COLO829 (cell line): ENCODE measurements around the gene MICAL3.

Experiments used
- DNase-seq: peaks from one replicate; pipeline ENCODE4 v3.0.0; 2012; ENCODE audit warnings: low spot score

MICAL3 gene

GRCh38 chr22:17833489-17833888 lies 190.9 kb downstream of the MICAL3 start:
- no peak for DNase-seq

- DNase-seq = no peak
These were observed 191.7 kb downstream of the MICAL3 start for GRCh38 chr22:17832665-17833064.

GRCh38 chr22:17831501-17832251 lies 192.7 kb downstream of the MICAL3 start:
- no peak for DNase-seq

- peak; percentile 92 for DNase-seq
These were observed 194.1 kb downstream of the MICAL3 start for GRCh38 chr22:17830043-17830961.

- DNase-seq = no peak
These were observed 194.7 kb downstream of the MICAL3 start for GRCh38 chr22:17829695-17830042.

- DNase-seq = no peak
These were observed 195.8 kb downstream of the MICAL3 start for GRCh38 chr22:17828502-17829080.

- no peak for DNase-seq
These were observed 196.9 kb downstream of the MICAL3 start for GRCh38 chr22:17827466-17827865.

- DNase-seq = no peak
These were observed 198.3 kb downstream of the MICAL3 start for GRCh38 chr22:17825876-17826550.

- no peak for DNase-seq
These were observed 199.9 kb downstream of the MICAL3 start for GRCh38 chr22:17824457-17824856.

GRCh38 chr22:17823964-17824363 lies 200.4 kb downstream of the MICAL3 start:
- no peak for DNase-seq

GRCh38 chr22:17823226-17823625 lies 201.1 kb downstream of the MICAL3 start:
- no peak for DNase-seq

- no peak for DNase-seq
These were observed 202.3 kb downstream of the MICAL3 start for GRCh38 chr22:17822087-17822486.

GRCh38 chr22:17820879-17821439 lies 203.4 kb downstream of the MICAL3 start:
- DNase-seq = no peak

- DNase-seq = no peak
These were observed 205.7 kb downstream of the MICAL3 start for GRCh38 chr22:17818649-17819048.

- no peak for DNase-seq
These were observed 206.2 kb downstream of the MICAL3 start for GRCh38 chr22:17818180-17818579.

- DNase-seq = no peak
These were observed 206.8 kb downstream of the MICAL3 start for GRCh38 chr22:17817511-17818065.

- no peak for DNase-seq
These were observed 207.3 kb downstream of the MICAL3 start for GRCh38 chr22:17817079-17817478.

- DNase-seq = no peak
These were observed 207.7 kb downstream of the MICAL3 start for GRCh38 chr22:17816649-17817048.

- no peak for DNase-seq
These were observed 208.6 kb downstream of the MICAL3 start for GRCh38 chr22:17815703-17816254.

- no peak for DNase-seq
These were observed 209.5 kb downstream of the MICAL3 start for GRCh38 chr22:17814830-17815229.

GRCh38 chr22:17814084-17814483 lies 210.3 kb downstream of the MICAL3 start:
- no peak for DNase-seq
